OCI-LY3 (cell line): Measurements from ENCODE around the gene PODNL1.
"Not testable (repeated sequence)": the region's sequence is repeated elsewhere in the genome, so short reads cannot be mapped to it uniquely, and the experiment has no call there.

Experiments used
- H2AFZ ChIP-seq: fragments of 200-600, 300-600 bp; shearing (Covaris generic); 2 replicates; pipeline ENCODE4 v1.6.0; 2014; ENCODE audit warnings: antibody characterized with exemption, low read depth, low read length
- H3K27ac ChIP-seq: fragments of 200-600, 300-600 bp; sonication (generic); 2 replicates; pipeline ENCODE4 v1.5.1; 2014; ENCODE audit warnings: mild to moderate bottlenecking, low read length, moderate library complexity, mixed read lengths
- H3K27me3 ChIP-seq: fragments of 200-600, 300-600 bp; sonication (generic); 2 replicates; pipeline ENCODE4 v1.6.1; 2014; ENCODE audit warnings: low read depth, low read length, mixed read lengths
- H3K36me3 ChIP-seq: fragments of 200-600, 300-600 bp; sonication (generic); replicated peaks from 2 replicates; pipeline ENCODE3; 2014; ENCODE audit warnings: low read depth, low read length, mixed read lengths
- H3K4me1 ChIP-seq: fragments of 300-600, 200-600 bp; sonication (generic); 2 replicates; pipeline ENCODE4 v1.6.1; 2014; ENCODE audit warnings: low read length, mixed read lengths
- H3K4me2 ChIP-seq: fragments of 200-600, 300-600 bp; sonication (generic); 2 replicates; pipeline ENCODE4 v1.6.1; 2014; ENCODE audit warnings: low read length, mixed read lengths
- H3K4me3 ChIP-seq: fragments of 300-600, 200-600 bp; sonication (generic); 2 replicates; pipeline ENCODE4 v1.5.1; 2014; ENCODE audit warnings: antibody characterized with exemption, mild to moderate bottlenecking, low read length, moderate library complexity
- H3K79me2 ChIP-seq: fragments of 300-600, 200-600 bp; shearing (Covaris generic); 2 replicates; pipeline ENCODE4 v1.6.1; 2014; ENCODE audit warnings: mild to moderate bottlenecking, low read length, mixed read lengths
- H3K9ac ChIP-seq: fragments of 300-600, 200-600 bp; shearing (Covaris generic); 2 replicates; pipeline ENCODE4 v1.6.0; 2014; ENCODE audit warnings: mild to moderate bottlenecking, low read length, moderate library complexity
- H3K9me3 ChIP-seq: fragments of 200-600, 300-600 bp; shearing (Covaris generic); 2 replicates; pipeline ENCODE4 v1.6.1; 2014; ENCODE audit warnings: low read length, mixed read lengths; ENCODE audit not compliant: insufficient read depth
- H4K20me1 ChIP-seq: fragments of 200-600, 300-600 bp; sonication (generic); 2 replicates; pipeline ENCODE4 v1.6.1; 2016; ENCODE audit warnings: low read length, mixed read lengths; ENCODE audit not compliant: insufficient read depth
- EZH2phosphoT487 ChIP-seq: fragments of 200-600 bp; shearing (Covaris generic); IDR thresholded peaks from 2 replicates; pipeline ENCODE4 v1.6.1; 2018; ENCODE audit warnings: antibody characterized with exemption, mixed run types, low read depth
- TF ChIP-seq, protein P1 (sequence below): fragments of 200-600, 300-600 bp; sonication (generic); IDR thresholded peaks from 2 replicates; pipeline ENCODE4 v1.5.1; 2014; ENCODE audit warnings: antibody characterized with exemption, low read length, low read depth

The PODNL1 gene

GRCh38 chr19:13972368-13973155 is 34.3 kb upstream of the PODNL1 start:
- Histone ChIP-seq H2AFZ (no peak overlapping the region), H3K36me3 (peaks cover 5% of the 10 kb centered on the region), H3K4me3 (no peak overlapping the region), H3K9ac (no peak overlapping the region), H3K4me2 (no peak overlapping the region), H3K79me2 (no peaks in the 10 kb centered on the region), H4K20me1 (no peaks in the 10 kb centered on the region), H3K27me3 (no peaks in the 10 kb centered on the region), H3K9me3 (no peaks in the 10 kb centered on the region), H3K4me1 (no peaks in the 10 kb centered on the region), H3K27ac (no peak overlapping the region)
- no peak for TF ChIP-seq EZH2phosphoT487
- TF ChIP-seq, protein P1, sequence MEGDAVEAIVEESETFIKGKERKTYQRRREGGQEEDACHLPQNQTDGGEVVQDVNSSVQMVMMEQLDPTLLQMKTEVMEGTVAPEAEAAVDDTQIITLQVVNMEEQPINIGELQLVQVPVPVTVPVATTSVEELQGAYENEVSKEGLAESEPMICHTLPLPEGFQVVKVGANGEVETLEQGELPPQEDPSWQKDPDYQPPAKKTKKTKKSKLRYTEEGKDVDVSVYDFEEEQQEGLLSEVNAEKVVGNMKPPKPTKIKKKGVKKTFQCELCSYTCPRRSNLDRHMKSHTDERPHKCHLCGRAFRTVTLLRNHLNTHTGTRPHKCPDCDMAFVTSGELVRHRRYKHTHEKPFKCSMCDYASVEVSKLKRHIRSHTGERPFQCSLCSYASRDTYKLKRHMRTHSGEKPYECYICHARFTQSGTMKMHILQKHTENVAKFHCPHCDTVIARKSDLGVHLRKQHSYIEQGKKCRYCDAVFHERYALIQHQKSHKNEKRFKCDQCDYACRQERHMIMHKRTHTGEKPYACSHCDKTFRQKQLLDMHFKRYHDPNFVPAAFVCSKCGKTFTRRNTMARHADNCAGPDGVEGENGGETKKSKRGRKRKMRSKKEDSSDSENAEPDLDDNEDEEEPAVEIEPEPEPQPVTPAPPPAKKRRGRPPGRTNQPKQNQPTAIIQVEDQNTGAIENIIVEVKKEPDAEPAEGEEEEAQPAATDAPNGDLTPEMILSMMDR = no peak

DNA sequence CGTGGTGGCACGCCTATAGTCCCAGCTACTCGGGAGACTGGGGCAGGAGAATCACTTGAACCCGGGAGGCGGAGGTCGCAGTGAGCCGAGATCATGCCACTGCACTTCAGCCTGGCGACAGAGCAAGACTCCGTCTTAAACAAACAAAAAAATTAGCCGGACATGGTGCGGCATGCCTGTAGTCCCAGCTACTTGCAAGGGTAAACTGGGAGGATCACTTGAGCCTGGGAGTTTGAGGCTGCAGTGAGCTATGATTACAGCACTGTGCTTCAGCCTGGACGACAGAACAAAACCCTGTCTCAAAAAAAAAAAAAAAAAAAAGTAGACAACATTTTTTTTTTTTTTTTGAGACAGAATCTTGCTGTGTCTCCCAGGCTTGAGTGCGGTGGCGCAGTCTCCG is 33.7 kb upstream of the PODNL1 start:
- not testable (repeated sequence) for H3K9me3 ChIP-seq, H3K4me2 ChIP-seq, H2AFZ ChIP-seq, H3K79me2 ChIP-seq, H3K36me3 ChIP-seq, H3K4me3 ChIP-seq, H3K9ac ChIP-seq, H3K27me3 ChIP-seq, H4K20me1 ChIP-seq, H3K27ac ChIP-seq, H3K4me1 ChIP-seq

- Histone ChIP-seq H3K4me1 (no peaks in the 10 kb centered on the region), H3K27ac (no peak overlapping the region), H3K27me3 (no peaks in the 10 kb centered on the region), H2AFZ (no peak overlapping the region), H3K9ac (no peak overlapping the region), H3K79me2 (no peaks in the 10 kb centered on the region), H3K9me3 (no peaks in the 10 kb centered on the region), H3K4me2 (no peak overlapping the region), H4K20me1 (no peaks in the 10 kb centered on the region), H3K4me3 (no peak overlapping the region), H3K36me3 (peaks cover 5% of the 10 kb centered on the region)
- no peak for TF ChIP-seq EZH2phosphoT487
- TF ChIP-seq, protein P1 = no peak
Measured at GRCh38 chr19:13969897-13970296, 31.7 kb upstream of the PODNL1 start.

DNA sequence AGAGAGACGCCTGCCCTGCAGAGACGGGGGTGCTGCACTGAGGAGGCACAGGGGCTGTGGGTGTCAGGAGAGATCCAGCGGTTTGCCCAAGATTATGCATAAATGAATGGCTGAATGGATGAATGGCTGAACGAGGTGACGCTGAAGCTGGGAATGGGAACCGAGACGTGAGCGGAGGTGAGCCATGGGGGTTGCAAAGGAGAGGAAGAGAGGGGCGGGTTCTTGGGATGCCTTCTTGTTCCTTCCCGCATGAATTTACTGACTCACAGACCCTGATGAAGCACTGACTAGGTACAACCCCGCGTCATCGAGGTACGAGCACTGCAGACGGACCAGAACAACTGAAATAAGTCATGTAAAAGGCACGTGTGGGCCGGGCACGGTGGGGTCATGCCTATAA is 30.8 kb upstream of the PODNL1 start:
- Histone ChIP-seq H3K4me2 (no peak overlapping the region), H3K27ac (no peak overlapping the region), H3K9ac (no peak overlapping the region), H3K36me3 (peaks cover 5% of the 10 kb centered on the region), H3K4me1 (no peaks in the 10 kb centered on the region), H4K20me1 (no peaks in the 10 kb centered on the region), H3K4me3 (no peak overlapping the region), H3K9me3 (no peaks in the 10 kb centered on the region), H2AFZ (no peak overlapping the region), H3K79me2 (no peaks in the 10 kb centered on the region), H3K27me3 (no peaks in the 10 kb centered on the region)
- no peak for TF ChIP-seq EZH2phosphoT487
- TF ChIP-seq, protein P1 = no peak
